Sigmoid colon (tissue), 7 donors: ENCODE data around the gene LASP1. TPM values are rescaled to one million over a fixed set of nuclear protein-coding genes. Genes with fewer than 3 reads are reported as not detected.
"Not testable (repeated sequence)": the region's sequence is repeated elsewhere in the genome, so short reads cannot be mapped to it uniquely, and the experiment has no call there.

ENCODE experiments used
- DNase-seq: peaks from one replicate; pipeline ENCODE4 v3.0.0-alpha.2; 2019
- H3K27ac ChIP-seq, 4 donors: fragments of 200-600 bp; sonication (generic); one replicate each; pipeline ENCODE4 v1.5.1; 2016 to 2019; ENCODE audit warnings: mild to moderate bottlenecking in 1 of 4
- H3K27me3 ChIP-seq, 3 donors: fragments of 200-600 bp; sonication (generic); one replicate each; pipeline ENCODE4 v1.5.1; 2019; ENCODE audit warnings: mild to moderate bottlenecking in 1 of 3
- H3K36me3 ChIP-seq, 4 donors: fragments of 200-600 bp; sonication (generic); one replicate each; pipeline ENCODE4 v1.5.1; 2016 to 2019
- H3K4me1 ChIP-seq, 4 donors: fragments of 200-600 bp; sonication (generic); one replicate each; pipeline ENCODE4 v1.5.1; 2017 to 2019
- H3K4me3 ChIP-seq, 4 donors: fragments of 200-600 bp; sonication (generic); one replicate each; pipeline ENCODE4 v1.5.1; 2017 to 2019; ENCODE audit warnings: mild to moderate bottlenecking in 2 of 4, moderate library complexity in 1 of 4
- H3K9me3 ChIP-seq, 4 donors: fragments of 200-600 bp in 3 of 4; sonication (generic) in 3 of 4; one replicate each; pipeline versions ENCODE4 v1.5.1 to v1.6.1; 2013 to 2019
- EP300 ChIP-seq, 4 donors: sonication (generic); formaldehyde crosslinking; IDR thresholded peaks; one replicate each; pipeline ENCODE4 v1.6.1; 2017; ENCODE audit warnings: antibody characterized with exemption in 4 of 4
- POLR2A ChIP-seq, 2 donors: fragments of 450-650 bp; IDR thresholded peaks; one replicate each; pipeline ENCODE4 v1.6.1; 2016; ENCODE audit warnings: antibody characterized with exemption in 2 of 2, mild to moderate bottlenecking in 2 of 2, moderate library complexity in 2 of 2
- POLR2AphosphoS5 ChIP-seq, 4 donors: sonication (generic); formaldehyde crosslinking; IDR thresholded peaks; one replicate each; pipeline ENCODE4 v1.6.1; 2017; ENCODE audit warnings: antibody characterized with exemption in 4 of 4
- WGBS, 2 donors: extraction: QIAGEN DNeasy Blood & Tissue Kit; methylation state at CpG; one replicate each; pipeline ENCODE4 v1.1.7; 2013; 5-methylcytosine and 5-hydroxymethylcytosine counted together
- intact Hi-C: fragments of 100-400 bp; cut with DNase I; formaldehyde crosslinking; loops from one replicate; pipeline ENCODE4 v1.15.1; 2023
- polyA plus RNA-seq, 3 donors: library from polyadenylated mRNA; stranded (reverse); fragments of 200-250 nt; gene quantifications; one replicate each; pipeline ENCODE4 v1.2.3, GENCODE V29; 2013
- total RNA-seq, 4 donors: library from RNA; depleted of rRNA; stranded (reverse); fragments of >200 nt; gene quantifications; one replicate each; pipeline ENCODE4 v1.1.0, GENCODE V29; 2016
- TF ChIP-seq, protein P1 (sequence below), 4 experiments: fragments of 450-650 bp in 3 of 4; fragments of 200-600 bp in 1 of 4; IDR thresholded peaks; one replicate each; pipeline ENCODE4 v1.5.1; 2016 to 2019; ENCODE audit warnings: antibody characterized with exemption in 4 of 4, mild to moderate bottlenecking in 3 of 4, moderate library complexity in 2 of 4
- donor health status: healthy with polysubstance abuse.
- donor health status: Bipolar disorder and iron deficiency.
- donor health status: healthy.

Gene LASP1
- total and polyA plus RNA-seq, 7 donors: 27.6 to 205 (median 64.8) TPM

GRCh38 chr17:38853292-38854219, 16.3 kb upstream of the LASP1 start, which contains the start of gene RPL23:
Gene RPL23, minus strand, starts transcription at chr17:38853721. Its CDS starts 11 bp downstream, at chr17:38853710.
- TF ChIP-seq POLR2A (IDR thresholded peaks at IDR 0.05): peak; percentile 89 to 94
- peak in 2 of 4 donors; percentile 57 to 65 for TF ChIP-seq EP300 (IDR thresholded peaks at IDR 0.05)
- TF ChIP-seq, protein P1, sequence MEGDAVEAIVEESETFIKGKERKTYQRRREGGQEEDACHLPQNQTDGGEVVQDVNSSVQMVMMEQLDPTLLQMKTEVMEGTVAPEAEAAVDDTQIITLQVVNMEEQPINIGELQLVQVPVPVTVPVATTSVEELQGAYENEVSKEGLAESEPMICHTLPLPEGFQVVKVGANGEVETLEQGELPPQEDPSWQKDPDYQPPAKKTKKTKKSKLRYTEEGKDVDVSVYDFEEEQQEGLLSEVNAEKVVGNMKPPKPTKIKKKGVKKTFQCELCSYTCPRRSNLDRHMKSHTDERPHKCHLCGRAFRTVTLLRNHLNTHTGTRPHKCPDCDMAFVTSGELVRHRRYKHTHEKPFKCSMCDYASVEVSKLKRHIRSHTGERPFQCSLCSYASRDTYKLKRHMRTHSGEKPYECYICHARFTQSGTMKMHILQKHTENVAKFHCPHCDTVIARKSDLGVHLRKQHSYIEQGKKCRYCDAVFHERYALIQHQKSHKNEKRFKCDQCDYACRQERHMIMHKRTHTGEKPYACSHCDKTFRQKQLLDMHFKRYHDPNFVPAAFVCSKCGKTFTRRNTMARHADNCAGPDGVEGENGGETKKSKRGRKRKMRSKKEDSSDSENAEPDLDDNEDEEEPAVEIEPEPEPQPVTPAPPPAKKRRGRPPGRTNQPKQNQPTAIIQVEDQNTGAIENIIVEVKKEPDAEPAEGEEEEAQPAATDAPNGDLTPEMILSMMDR (IDR thresholded peaks at IDR 0.05): no peak
- peak; percentile 97 to 99 (median 98) for TF ChIP-seq POLR2AphosphoS5 (IDR thresholded peaks at IDR 0.05)
- Histone ChIP-seq H3K36me3 (peaks cover 12 to 40% (median 28%) of the 10 kb centered on the region in 4 donors), H3K4me1 (peaks cover 0 to 30% (median 30%) of the 10 kb centered on the region in 4 donors), H3K27me3 (no peaks in the 10 kb centered on the region), H3K9me3 (no peaks in the 10 kb centered on the region), H3K4me3 (peak within 1 kb of the TSS; percentile 42 to 60 (median 56)), H3K27ac (peak within 1 kb of the TSS; percentile 88 to 93 (median 91))
- DNase-seq: peak; percentile 98
- 0% methylated on average over 48 of the region's 48 CpGs for WGBS, 2 donors
- intact Hi-C loops: loop anchor here (1.0 kb wide), 1 partner anchor 28 kb away; the partner anchor contains the start of gene CWC25

- Histone ChIP-seq H3K36me3 (peaks cover 12 to 24% (median 16%) of the 10 kb centered on the region in 4 donors), H3K4me1 (peaks cover 0 to 30% (median 30%) of the 10 kb centered on the region in 4 donors)
- H3K4me3 ChIP-seq, H3K27me3 ChIP-seq, H3K27ac ChIP-seq, intact Hi-C loops, DNase-seq, H3K9me3 ChIP-seq: not testable (repeated sequence)
- WGBS, 2 donors: 83% methylated on average over 28 of the region's 28 CpGs
These were observed 14.7 kb upstream of the LASP1 start for GRCh38 chr17:38855101-38855714.

DNA sequence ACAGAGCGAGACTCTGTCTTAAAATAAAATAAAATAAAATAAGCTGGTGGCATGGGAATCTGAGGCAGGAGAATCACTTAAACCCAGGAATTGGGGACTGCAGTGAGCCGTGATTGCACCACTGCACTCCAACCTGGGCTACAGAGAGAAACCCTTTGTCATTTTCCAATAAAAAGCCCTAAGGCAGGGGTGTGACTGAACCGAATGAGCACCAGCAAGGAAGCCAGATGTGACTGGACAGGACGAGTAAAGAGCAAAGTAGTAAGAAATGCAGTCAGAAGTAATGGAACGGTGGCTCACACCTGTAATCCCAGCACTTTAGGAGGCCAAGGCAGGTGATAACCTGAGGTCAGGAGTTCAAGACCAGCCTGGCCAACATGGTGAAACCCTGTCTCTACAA, 12.6 kb upstream of the LASP1 start:
- WGBS, 2 donors: 73 to 86% methylated on average over 5 of the region's 5 CpGs
- no peak for DNase-seq
- intact Hi-C loops: no loop called here

GRCh38 chr17:38861399-38861843, 8.4 kb upstream of the LASP1 start:
- WGBS, 2 donors: 32 to 39% methylated on average over 8 of the region's 8 CpGs
- Histone ChIP-seq H3K4me1 (no peaks in the 10 kb centered on the region), H3K27me3 (no peaks in the 10 kb centered on the region), H3K9me3 (no peaks in the 10 kb centered on the region), H3K4me3 (no peak overlapping the region), H3K36me3 (no peaks in the 10 kb centered on the region), H3K27ac (no peak overlapping the region)
- TF ChIP-seq POLR2AphosphoS5 (IDR thresholded peaks at IDR 0.05): no peak
- TF ChIP-seq POLR2A (IDR thresholded peaks at IDR 0.05): no peak
- no peak for TF ChIP-seq EP300 (IDR thresholded peaks at IDR 0.05)
- TF ChIP-seq, protein P1 (IDR thresholded peaks at IDR 0.05): no peak
- intact Hi-C loops: no loop called here
- DNase-seq: no peak

More for the DNA sequence above, 12.6 kb upstream of the LASP1 start:
- Histone ChIP-seq H3K36me3 (peaks cover 0 to 4% (median 2%) of the 10 kb centered on the region in 4 donors), H3K27ac (no peak overlapping the region), H3K27me3 (no peaks in the 10 kb centered on the region), H3K9me3 (no peaks in the 10 kb centered on the region), H3K4me1 (peaks cover 0 to 13% (median 13%) of the 10 kb centered on the region in 4 donors), H3K4me3 (no peak overlapping the region)
- TF ChIP-seq, protein P1 (IDR thresholded peaks at IDR 0.05): no peak
- TF ChIP-seq POLR2AphosphoS5 (IDR thresholded peaks at IDR 0.05) (no peak), EP300 (IDR thresholded peaks at IDR 0.05) (no peak), POLR2A (IDR thresholded peaks at IDR 0.05) (no peak)
